Measurements from ENCODE around the gene HYAL3.

GRCh38 chr3:50246517-50246954, 52.7 kb downstream of the HYAL3 start:
- TF ChIP-seq, protein P1, sequence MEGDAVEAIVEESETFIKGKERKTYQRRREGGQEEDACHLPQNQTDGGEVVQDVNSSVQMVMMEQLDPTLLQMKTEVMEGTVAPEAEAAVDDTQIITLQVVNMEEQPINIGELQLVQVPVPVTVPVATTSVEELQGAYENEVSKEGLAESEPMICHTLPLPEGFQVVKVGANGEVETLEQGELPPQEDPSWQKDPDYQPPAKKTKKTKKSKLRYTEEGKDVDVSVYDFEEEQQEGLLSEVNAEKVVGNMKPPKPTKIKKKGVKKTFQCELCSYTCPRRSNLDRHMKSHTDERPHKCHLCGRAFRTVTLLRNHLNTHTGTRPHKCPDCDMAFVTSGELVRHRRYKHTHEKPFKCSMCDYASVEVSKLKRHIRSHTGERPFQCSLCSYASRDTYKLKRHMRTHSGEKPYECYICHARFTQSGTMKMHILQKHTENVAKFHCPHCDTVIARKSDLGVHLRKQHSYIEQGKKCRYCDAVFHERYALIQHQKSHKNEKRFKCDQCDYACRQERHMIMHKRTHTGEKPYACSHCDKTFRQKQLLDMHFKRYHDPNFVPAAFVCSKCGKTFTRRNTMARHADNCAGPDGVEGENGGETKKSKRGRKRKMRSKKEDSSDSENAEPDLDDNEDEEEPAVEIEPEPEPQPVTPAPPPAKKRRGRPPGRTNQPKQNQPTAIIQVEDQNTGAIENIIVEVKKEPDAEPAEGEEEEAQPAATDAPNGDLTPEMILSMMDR (IDR thresholded peaks at IDR 0.05; ENCODE audit: low read depth, low read length, poor library complexity, severe bottlenecking): peak; percentile 53
- TF ChIP-seq EZH2phosphoT487 (IDR thresholded peaks at IDR 0.05; ENCODE audit: borderline replicate concordance, low read length): no peak
